ENCODE results near the gene NUDT19. TPM values are rescaled to one million over a fixed set of nuclear protein-coding genes. Genes with fewer than 3 reads are reported as not detected.

The NUDT19 gene
- total RNA-seq, 4 donors from 2014 or later = 28.8 to 34.8 (median 29.2) TPM

DNA sequence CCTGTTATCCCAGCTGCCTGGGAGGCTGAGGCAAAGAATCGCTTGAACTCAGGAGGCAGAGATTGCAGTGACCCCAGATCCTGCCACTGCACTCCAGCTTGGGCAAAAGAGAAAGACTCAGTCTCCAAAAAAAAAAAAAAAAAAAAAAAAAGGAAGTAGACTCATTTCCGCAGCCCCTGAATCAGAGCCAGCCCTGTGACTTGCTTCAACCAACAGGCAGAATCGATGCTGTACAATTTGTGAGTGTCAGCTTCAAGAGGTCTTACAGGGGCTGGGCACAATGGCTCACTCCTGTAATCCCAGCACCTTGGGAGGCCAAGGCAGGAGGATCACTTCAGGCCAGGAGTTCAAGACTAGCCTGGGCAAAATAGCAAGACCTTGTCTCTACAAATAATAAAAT is 29.4 kb upstream of the NUDT19 start:
- peak overlapping the region in 3 of 4 donors; percentile 40 to 61 (median 52) for H3K27ac ChIP-seq
- ATAC-seq = no peak
- H3K27me3 ChIP-seq = no peaks in the 10 kb centered on the region
- H3K4me1 ChIP-seq = peaks cover 15 to 28% of the 10 kb centered on the region in 2 donors
- peaks cover 0 to 8% of the 10 kb centered on the region in 2 donors for H3K36me3 ChIP-seq
- no peak for DNase-seq
- intact Hi-C loops (cut with DNase I; ENCODE audit: low total_unique reads) (no loop called here), in situ Hi-C loops (cut with MboI; ENCODE audit: low sequenced_read_pairs in 4 of 4) (no loop called here)
- H3K9me3 ChIP-seq = no peaks in the 10 kb centered on the region
- H3K4me3 ChIP-seq = no peak overlapping the region
- TF ChIP-seq POLR2A (IDR thresholded peaks at IDR 0.05) = no peak
- TF ChIP-seq, protein P1, sequence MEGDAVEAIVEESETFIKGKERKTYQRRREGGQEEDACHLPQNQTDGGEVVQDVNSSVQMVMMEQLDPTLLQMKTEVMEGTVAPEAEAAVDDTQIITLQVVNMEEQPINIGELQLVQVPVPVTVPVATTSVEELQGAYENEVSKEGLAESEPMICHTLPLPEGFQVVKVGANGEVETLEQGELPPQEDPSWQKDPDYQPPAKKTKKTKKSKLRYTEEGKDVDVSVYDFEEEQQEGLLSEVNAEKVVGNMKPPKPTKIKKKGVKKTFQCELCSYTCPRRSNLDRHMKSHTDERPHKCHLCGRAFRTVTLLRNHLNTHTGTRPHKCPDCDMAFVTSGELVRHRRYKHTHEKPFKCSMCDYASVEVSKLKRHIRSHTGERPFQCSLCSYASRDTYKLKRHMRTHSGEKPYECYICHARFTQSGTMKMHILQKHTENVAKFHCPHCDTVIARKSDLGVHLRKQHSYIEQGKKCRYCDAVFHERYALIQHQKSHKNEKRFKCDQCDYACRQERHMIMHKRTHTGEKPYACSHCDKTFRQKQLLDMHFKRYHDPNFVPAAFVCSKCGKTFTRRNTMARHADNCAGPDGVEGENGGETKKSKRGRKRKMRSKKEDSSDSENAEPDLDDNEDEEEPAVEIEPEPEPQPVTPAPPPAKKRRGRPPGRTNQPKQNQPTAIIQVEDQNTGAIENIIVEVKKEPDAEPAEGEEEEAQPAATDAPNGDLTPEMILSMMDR (IDR thresholded peaks at IDR 0.05 in 4 of 5, conservative IDR thresholded peaks at IDR 0.05 in 1 of 5) = no peak

DNA sequence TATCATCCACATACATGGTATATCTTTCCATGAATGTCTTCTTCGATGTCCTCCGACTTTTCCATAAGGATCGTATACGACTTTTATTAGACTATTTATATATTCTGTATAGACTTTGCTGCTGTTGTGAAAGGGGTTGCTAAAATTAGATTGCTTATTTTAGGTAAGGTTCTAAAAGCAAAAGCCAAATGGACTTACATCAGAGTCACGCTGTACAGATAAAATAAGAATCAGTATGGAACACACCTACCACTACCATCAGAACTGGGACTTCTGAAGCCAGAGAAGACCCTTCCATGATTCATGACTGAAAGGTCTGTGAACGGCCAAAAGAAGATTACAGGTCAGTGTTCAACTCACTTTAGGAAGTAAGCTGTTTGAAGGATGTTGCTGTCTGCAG is 25.5 kb upstream of the NUDT19 start:
- intact Hi-C loops (cut with DNase I; ENCODE audit: low total_unique reads) = no loop called here
- Histone ChIP-seq H3K27me3 (no peaks in the 10 kb centered on the region), H3K36me3 (no peaks in the 10 kb centered on the region), H3K4me3 (peak overlapping the region in 3 of 4 donors; percentile 1 to 24 (median 18)), H3K9me3 (no peaks in the 10 kb centered on the region), H3K4me1 (peaks cover 34 to 46% of the 10 kb centered on the region in 2 donors), H3K27ac (peak overlapping the region; percentile 85 to 97 (median 94))
- TF ChIP-seq, protein P1 (IDR thresholded peaks at IDR 0.05 in 4 of 5, conservative IDR thresholded peaks at IDR 0.05 in 1 of 5) = no peak
- TF ChIP-seq POLR2A (IDR thresholded peaks at IDR 0.05) = peak; percentile 22 to 67
- in situ Hi-C loops (cut with MboI; ENCODE audit: low sequenced_read_pairs in 4 of 4) = no loop called here
- ATAC-seq = peak; percentile 87
- DNase-seq = no peak

DNA sequence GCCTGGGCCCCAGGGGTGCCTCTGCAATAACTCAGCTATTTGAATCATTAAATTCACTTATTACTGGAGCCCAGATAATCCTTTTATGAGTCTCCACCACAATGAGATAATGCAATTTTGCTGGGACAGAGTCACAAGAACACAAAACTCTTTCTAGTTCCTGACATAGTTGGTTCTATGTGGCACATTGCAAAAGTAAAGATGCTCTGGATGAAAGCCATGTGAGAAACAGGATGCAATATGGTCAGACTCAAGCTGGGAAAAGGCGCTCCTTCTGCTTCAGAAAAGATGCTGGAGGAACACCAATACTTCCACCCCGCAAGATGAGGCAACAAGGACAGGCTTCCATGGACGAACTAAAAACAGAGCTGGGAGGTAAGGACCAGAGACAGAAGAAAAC is 22.3 kb upstream of the NUDT19 start:
- in situ Hi-C loops (cut with MboI; ENCODE audit: low sequenced_read_pairs in 4 of 4) (no loop called here), intact Hi-C loops (cut with DNase I; ENCODE audit: low total_unique reads) (no loop called here)
- ATAC-seq (no peak), DNase-seq (no peak)
- H3K9me3 ChIP-seq = no peaks in the 10 kb centered on the region
- no peaks in the 10 kb centered on the region for H3K36me3 ChIP-seq
- no peak overlapping the region for H3K4me3 ChIP-seq
- no peaks in the 10 kb centered on the region for H3K27me3 ChIP-seq
- peak overlapping the region; percentile 85 to 97 (median 94) for H3K27ac ChIP-seq
- H3K4me1 ChIP-seq = peaks cover 55 to 65% of the 10 kb centered on the region in 2 donors
- TF ChIP-seq POLR2A (IDR thresholded peaks at IDR 0.05) = no peak
- TF ChIP-seq, protein P1 (IDR thresholded peaks at IDR 0.05 in 4 of 5, conservative IDR thresholded peaks at IDR 0.05 in 1 of 5) = no peak

DNA sequence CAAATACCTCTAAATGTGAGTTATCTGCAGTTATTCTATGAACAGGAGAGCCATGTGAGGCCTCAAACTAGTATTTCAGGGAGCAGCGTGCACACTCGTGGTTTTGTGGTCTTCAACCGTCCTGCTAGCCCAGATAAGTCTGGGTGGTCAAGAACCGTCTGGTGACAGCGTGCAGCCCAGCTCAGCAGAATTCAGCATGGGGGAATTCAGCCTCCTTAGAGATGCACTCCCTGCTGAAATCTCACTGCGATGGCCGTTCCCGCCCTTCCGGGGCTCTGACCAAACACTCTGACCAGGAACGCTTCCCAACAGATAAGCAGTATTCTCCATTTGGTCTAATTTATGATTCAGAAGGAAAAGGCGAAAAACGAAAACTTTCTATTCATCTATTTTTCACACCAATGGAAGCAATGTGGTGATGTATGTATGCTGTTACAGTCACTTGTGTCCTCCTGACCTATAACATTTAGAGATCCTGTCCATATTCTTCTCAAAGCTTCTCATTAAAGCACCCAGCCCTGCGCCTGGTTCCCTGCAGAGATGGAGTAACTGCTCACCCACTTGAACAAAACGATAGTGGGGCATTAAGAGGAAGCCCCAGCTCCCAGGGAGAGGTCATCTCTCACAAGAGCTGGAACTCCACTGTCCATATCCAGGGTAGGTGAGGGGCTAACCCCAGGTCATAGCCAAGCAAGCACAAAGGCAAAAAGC is 19.6 kb upstream of the NUDT19 start:
- Histone ChIP-seq H3K4me1 (peaks cover 51 to 53% of the 10 kb centered on the region in 2 donors), H3K27ac (peak overlapping the region; percentile 88 to 97 (median 94)), H3K27me3 (peaks cover 0 to 2% (median 0%) of the 10 kb centered on the region in 3 donors), H3K4me3 (no peak overlapping the region), H3K36me3 (no peaks in the 10 kb centered on the region), H3K9me3 (no peaks in the 10 kb centered on the region)
- intact Hi-C loops (cut with DNase I; ENCODE audit: low total_unique reads) (no loop called here), in situ Hi-C loops (cut with MboI; ENCODE audit: low sequenced_read_pairs in 4 of 4) (no loop called here)
- DNase-seq (no peak), ATAC-seq (no peak)
- no peak for TF ChIP-seq POLR2A (IDR thresholded peaks at IDR 0.05)
- TF ChIP-seq, protein P1 (IDR thresholded peaks at IDR 0.05 in 4 of 5, conservative IDR thresholded peaks at IDR 0.05 in 1 of 5) = no peak
